ENCODE data around the gene CBY3. TPM values are rescaled to one million over a fixed set of nuclear protein-coding genes. Genes with fewer than 3 reads are reported as not detected.

Gene CBY3
- total and polyA plus RNA-seq, 2 of the 13 experiments (the other 11 are each of a cell fraction or from before 2014, with no cell fraction given), result not detected

GRCh38 chr5:179678223-179679013 is 2.4 kb downstream of the CBY3 start (continued):
- TF ChIP-seq ZHX1 (CRISPR knock-in tag; IDR thresholded peaks at IDR 0.05; ENCODE audit: low read depth) (peak; percentile 88), SMYD3 (CRISPR knock-in tag; IDR thresholded peaks at IDR 0.05) (no peak), NFE2L2 (IDR thresholded peaks at IDR 0.05; ENCODE audit: low read length) (no peak), ZNF790 (CRISPR knock-in tag; IDR thresholded peaks at IDR 0.05; ENCODE audit: borderline replicate concordance) (no peak; the same call in 1 of the 2 replicates), PHF20 (CRISPR knock-in tag; IDR thresholded peaks at IDR 0.05) (peak; percentile 58), POLR2A (IDR thresholded peaks at IDR 0.05; ENCODE audit: insufficient read depth in 1 of 2, low read depth in 2 of 2, low read length in 2 of 2) (peak in 1 of 2 experiments; percentile 93; a peak in 2 of 4 replicates), SALL2 (CRISPR knock-in tag; IDR thresholded peaks at IDR 0.05) (peak; percentile 87), LRRFIP1 (CRISPR knock-in tag; conservative IDR thresholded peaks at IDR 0.05) (no peak), DNMT1 (CRISPR knock-in tag; IDR thresholded peaks at IDR 0.05) (no peak), IRF1 (CRISPR knock-in tag; IDR thresholded peaks at IDR 0.05; ENCODE audit: low read depth) (0 out of 2 replicates have a peak, but pooled peaks have one; percentile 73), MAFG (CRISPR knock-in tag; IDR thresholded peaks at IDR 0.05) (no peak), KLF16 (CRISPR knock-in tag; IDR thresholded peaks at IDR 0.05) (peak in 1 of 2 experiments; percentile 58; a peak in 1 of 4 replicates), RBM39 (IDR thresholded peaks at IDR 0.05; ENCODE audit: low read depth, low read length, poor library complexity, severe bottlenecking) (peak; percentile 57), ZBTB7B (CRISPR knock-in tag; IDR thresholded peaks at IDR 0.05) (peak; percentile 85), BATF2 (CRISPR knock-in tag; IDR thresholded peaks at IDR 0.05) (peak; percentile 89; the same call in 1 of the 2 replicates), HCFC1 (IDR thresholded peaks at IDR 0.05; ENCODE audit: low read depth, low read length) (0 out of 2 replicates have a peak, but pooled peaks have one; percentile 28), ZNF749 (CRISPR knock-in tag; IDR thresholded peaks at IDR 0.05; ENCODE audit: borderline replicate concordance) (peak; percentile 84), SAFB2 (CRISPR knock-in tag; IDR thresholded peaks at IDR 0.05; ENCODE audit: borderline replicate concordance, low read depth) (peak; percentile 72; the same call in 1 of the 2 replicates), MYC (CRISPR knock-in tag; IDR thresholded peaks at IDR 0.05; ENCODE audit: borderline replicate concordance) (peak; percentile 93), ZNF275 (CRISPR knock-in tag; IDR thresholded peaks at IDR 0.05; ENCODE audit: borderline replicate concordance) (peak; percentile 92), SOX5 (CRISPR knock-in tag; IDR thresholded peaks at IDR 0.05; ENCODE audit: borderline replicate concordance) (peak; percentile 18; the same call in 1 of the 2 replicates)

All from HepG2 (cell line).